COR-L47 (cell line): ENCODE measurements around the gene FAM50B.

ENCODE experiments used
- DNase-seq: peaks from one replicate; lab custom pipeline; 2025; lab: John Stamatoyannopoulos, UW

Gene FAM50B

DNA sequence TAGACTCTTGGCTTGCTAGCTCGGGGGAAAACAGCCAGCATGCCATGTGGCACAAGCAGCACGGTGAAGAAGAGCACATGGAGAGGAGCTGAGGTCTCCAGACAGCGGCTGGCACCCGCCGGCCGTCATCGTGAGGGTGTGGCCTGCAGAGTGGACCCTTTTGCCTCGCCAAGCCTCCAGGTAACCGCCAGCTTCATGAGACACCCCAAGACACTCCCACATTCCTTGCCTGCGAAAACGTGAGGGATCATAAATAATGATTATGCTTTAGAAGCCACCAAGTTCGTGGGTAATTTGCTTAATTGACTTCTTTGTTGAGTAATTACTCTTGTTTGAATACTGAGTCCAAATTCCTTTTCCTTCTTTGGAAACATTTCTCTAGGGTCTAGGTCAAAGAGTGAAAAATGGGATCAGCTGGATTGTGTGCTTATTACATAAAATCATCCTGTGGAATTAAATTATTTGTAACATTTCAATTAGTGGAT, 23.2 kb downstream of the FAM50B start:
- no peak for DNase-seq

DNA sequence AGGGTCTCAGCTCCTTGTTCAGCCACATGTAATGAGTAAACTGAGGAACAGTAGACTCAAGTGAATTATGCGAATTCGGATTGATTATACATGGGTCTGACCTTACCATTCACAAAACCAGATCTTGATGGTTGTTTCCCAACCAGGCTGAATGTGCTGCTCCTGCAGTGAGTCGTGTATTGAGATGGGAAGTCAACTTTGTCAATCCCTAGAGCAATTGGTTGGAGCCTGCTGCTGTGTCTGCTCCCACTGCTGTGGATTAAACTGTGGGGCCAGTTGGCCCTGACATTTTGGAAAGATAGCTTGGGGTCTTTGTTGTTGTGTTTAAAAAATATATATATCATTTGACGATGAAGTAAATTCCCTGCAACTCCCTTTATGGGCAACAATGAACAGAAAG, 23.9 kb downstream of the FAM50B start:
- no peak for DNase-seq

- no peak for DNase-seq
These were observed 24.9 kb downstream of the FAM50B start for GRCh38 chr6:3874069-3874468.

- no peak for DNase-seq
These were observed 26.3 kb downstream of the FAM50B start for GRCh38 chr6:3875486-3875885.

- no peak for DNase-seq
These were observed 26.9 kb downstream of the FAM50B start for GRCh38 chr6:3876101-3876500.

DNA sequence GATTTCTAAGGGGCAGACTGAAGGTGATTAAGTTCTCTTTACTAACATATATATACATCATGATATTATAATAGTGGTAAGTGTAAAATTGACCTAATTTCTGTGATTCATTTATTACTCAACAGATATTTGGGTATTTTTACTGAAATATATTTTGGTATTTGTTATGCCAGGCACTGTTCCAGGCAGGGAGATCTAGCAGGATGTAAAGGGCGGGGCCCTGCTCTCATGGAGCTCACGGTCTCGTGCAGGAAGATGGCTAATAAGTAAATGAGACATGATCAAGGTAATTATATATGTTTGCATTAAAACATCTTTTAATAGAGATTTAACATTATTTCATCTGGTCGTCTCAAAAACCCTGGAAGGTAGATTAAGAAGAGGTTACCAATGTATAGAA, 27.7 kb downstream of the FAM50B start:
- DNase-seq, result no peak

DNA sequence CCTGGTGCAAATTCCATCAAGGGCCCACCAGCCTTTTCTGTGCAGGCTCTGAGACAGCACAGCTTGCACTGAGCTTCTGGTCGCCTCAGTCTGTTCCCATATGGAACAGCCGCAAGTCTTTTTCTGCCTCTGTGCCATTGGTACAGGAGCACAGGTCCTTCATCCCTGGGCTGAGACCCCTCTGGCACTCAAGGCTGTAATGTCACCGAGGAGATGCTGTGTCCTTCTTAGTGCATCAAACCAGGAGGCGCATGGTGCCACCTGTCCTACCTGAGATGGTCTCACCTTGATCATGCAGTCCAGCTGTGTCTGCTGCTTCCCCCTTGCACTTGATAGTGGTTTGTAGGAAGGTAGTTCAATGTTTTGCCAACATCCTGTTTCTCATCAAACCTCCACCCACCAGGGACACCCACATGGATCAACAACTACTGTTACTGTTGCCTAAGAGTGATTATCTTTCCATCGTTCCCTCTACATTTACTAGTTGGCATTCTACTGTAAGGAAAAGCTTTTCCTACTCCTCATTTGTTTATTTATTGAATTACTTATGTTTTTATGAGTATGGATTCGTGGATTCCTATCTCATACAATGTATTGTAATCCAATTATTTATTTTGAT, 29.0 kb downstream of the FAM50B start:
- DNase-seq, result no peak

GRCh38 chr6:3879194-3879952, 30.2 kb downstream of the FAM50B start:
- no peak for DNase-seq

GRCh38 chr6:3881711-3882421, 32.7 kb downstream of the FAM50B start:
- no peak for DNase-seq

DNA sequence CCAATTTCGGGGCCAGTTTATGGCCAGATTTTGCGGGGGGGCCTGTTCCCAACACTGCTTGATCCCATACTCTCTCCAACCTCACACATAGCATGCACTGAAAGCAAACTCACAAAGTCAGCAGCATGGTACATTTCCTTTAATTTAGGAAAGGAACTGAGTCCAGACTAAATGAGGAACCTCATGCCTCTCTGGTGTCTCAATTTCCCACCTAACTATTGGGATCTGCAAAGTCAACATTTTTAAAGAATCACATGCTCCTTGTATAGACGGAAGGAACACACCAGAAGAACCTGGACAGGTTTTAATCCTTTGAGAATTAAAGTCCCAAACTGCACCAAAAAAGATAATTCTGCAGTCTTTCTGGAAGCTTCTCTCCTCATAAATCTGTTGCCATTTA, 33.3 kb downstream of the FAM50B start:
- DNase-seq, result no peak

DNA sequence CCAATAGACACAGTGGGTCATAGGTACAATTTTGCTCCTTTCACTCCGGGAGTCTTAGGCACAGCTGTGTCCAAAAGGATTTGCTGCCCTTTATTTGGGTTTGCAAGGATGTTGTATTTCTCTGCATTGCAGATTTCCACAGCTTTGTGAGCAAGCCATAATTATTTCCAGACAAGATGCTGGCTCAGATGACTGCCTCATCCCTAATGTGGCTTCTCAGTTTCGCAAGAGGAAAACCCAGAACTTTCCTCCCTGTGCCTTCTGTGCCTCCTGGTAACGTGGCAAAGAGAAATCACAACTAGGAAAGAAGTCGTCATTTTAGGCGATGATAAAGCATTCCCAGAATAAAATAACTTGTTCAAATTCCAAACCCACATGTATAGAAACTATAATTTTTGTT, 33.7 kb downstream of the FAM50B start:
- DNase-seq, result no peak

GRCh38 chr6:3884007-3884745, 35.0 kb downstream of the FAM50B start:
- DNase-seq, result peak; percentile 23

DNA sequence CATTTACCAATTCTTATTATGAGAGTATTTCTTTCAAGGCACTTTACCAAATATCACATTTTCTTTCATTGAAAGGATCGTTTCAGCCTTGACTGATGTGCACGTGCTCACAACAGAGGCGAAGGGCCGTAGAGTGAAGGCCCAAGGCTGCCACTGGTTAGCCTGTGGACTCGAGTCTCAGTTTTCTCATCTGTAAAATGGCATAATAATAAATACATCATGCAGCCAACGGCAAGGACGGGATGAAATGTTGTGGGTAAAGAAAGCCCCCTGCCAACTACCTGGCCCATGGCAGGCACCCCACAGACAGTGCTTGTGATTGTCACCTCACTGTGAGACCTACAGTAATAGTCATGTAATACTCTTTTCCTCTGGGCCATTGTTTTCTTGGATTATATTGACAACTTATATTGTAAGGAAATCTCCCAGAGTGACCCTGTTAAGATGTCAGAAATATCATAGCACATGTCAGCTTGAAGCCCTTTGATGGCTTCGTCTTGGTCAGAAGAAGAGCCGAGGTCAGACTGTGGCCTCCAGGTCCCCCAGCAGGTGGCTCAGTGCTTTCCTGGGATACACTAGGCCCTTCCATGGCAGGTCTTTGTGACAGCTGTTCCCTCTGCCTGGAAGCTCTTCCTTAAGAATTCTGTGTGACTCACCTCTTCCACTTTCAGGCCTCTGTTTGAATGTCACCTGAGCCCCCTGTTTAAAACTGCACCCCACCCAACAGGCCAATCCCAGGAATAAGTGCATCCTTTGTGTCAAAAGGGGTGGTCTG, 36.3 kb downstream of the FAM50B start:
- DNase-seq, result no peak

DNA sequence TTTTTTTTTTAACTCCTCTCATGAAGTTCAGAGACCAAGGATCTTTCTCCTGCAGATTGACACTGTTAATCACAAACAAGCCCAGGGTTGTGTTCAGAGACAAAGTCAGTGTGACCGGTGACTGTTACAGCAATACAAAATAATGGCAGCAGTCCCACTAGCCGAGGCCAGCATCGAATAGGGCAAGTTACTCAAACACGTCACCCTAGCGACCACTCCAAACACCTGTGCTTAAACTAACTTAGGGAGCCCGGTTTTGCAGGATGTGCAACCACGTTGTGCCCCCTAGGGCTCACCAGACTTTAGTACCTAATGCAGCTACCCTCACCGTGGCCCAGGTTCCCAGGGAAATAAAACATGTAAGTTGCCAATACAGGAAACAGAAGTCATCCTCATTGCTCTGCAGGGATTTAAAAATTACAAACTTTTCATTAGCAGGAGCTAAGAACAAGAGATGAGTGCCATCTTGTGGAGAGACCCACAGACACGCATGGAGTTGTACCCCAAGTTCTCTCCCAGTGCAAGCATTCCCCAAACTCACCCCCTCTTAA, 38.1 kb downstream of the FAM50B start:
- no peak for DNase-seq

DNA sequence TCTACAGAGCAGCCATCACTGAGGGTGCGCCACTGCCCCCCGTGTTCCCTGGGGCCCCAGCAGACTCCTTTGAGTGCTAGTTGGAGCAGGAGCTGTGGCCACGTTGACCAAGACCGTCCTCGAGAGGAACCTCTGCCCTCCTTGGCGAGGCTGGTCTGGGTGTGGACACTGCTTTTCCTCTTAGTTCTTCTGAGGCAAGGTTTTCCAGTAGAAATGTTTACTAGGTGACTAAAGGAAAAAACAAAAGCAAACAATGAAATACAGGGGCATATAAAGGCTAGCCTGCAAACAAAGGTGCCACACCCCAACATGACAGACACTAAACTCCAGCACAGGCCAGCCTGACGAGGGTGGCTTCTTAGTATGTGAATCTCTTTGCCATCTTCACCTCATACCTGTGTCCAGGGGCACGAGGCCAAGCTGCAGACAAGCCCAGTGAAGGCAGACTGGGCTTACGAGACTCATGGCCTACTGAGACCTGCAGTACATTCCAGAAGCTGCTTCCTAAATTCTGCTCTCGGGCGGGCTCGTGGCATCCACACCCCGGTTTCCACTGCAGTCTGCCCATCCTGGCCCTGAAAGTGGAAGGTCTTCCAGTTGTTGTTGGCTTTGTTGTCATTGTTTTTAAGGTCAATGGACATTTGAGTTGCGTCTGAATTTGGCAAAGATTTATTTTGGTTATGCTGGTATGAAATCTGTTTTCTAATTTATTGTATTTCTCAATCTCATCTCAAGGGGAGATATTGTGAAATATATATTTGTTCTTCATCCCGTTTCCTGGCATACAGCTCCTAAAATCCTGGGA, 39.2 kb downstream of the FAM50B start:
- DNase-seq, result no peak

GRCh38 chr6:3890047-3890446, 40.9 kb downstream of the FAM50B start:
- no peak for DNase-seq

GRCh38 chr6:3891883-3892282, 42.7 kb downstream of the FAM50B start:
- DNase-seq, result no peak

- DNase-seq, result no peak
These were observed 43.4 kb downstream of the FAM50B start for GRCh38 chr6:3892603-3893002.

DNA sequence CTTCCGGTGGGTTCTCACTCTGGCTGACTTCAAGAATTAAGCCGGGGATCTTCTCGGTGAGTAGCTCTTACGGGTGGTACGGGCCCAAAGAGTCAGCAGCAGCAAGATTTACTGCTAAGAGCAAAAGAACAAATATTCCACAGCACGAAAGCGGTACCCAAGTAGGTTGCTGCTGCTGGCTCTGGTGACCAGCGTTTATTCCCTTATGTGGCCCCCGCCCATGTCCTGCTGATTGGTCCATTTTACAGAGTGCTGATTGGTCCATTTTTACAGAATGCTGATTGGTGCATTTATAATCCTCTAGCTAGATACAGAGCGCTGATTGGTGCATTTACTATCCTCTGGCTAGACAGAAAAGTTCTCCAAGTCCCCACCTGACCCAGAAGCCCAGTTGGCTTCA, 44.3 kb downstream of the FAM50B start:
- DNase-seq, result no peak

DNA sequence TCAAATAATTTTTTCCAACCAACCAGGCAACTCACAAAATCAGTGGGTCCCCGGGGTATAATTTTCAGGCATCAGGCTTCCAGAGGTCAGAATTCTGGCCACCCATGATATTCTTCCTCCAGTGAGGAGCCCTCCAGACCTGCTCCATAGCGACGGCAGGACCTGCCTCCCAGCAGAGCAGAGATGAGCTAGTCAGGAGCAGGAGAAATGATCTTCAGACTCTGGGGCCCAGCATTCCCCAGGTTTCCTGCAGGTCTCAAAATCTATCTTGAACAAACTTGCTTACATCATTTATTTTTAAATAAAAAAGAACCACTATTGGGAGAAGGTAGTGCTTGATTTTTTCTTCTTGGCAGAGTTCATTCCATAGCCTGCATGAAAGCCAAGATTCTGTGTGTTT, 44.7 kb downstream of the FAM50B start:
- DNase-seq, result no peak
